Body of pancreas (tissue), 4 donors: Measurements from ENCODE around the gene PEPD.

Source experiments
- CTCF ChIP-seq, 7 experiments: fragments of 450-650 bp in 4 of 7; fragments of 200-600 bp in 3 of 7; sonication (generic) in 3 of 7; IDR thresholded peaks; one replicate each; pipeline ENCODE4 v1.5.1; 2016 to 2019; ENCODE audit warnings: antibody characterized with exemption in 7 of 7
- POLR2A ChIP-seq, 3 donors: fragments of 450-650 bp; IDR thresholded peaks; one replicate each; pipeline ENCODE4 v1.6.1; 2016; ENCODE audit warnings: antibody characterized with exemption in 3 of 3, mild to moderate bottlenecking in 2 of 3

- TF ChIP-seq CTCF (IDR thresholded peaks at IDR 0.05) (no peak), POLR2A (IDR thresholded peaks at IDR 0.05) (no peak)
Measured at GRCh38 chr19:33418461-33418860, 103.1 kb downstream of the PEPD start.
